NB4 (cell line): ENCODE results near the gene PLEKHG2.
A peak's percentile ranks its signal among the peaks of the same experiment; 100 is the strongest.

Source experiments
- DNase-seq: peaks from one replicate; pipeline ENCODE4 v3.0.0; 2010; ENCODE audit warnings: low read depth
- H3K4me3 ChIP-seq: one replicate; pipeline ENCODE4 v1.5.1; 2011; ENCODE audit warnings: mild to moderate bottlenecking, low read depth, low read length, moderate library complexity
- CTCF ChIP-seq: IDR thresholded peaks from one replicate; pipeline ENCODE4 v1.5.1; 2012; ENCODE audit warnings: low read depth, low read length
- MAX ChIP-seq: IDR thresholded peaks from 2 replicates; pipeline ENCODE4 v1.6.1; 2011; ENCODE audit warnings: low read depth, low read length
- MYC ChIP-seq: IDR thresholded peaks from 2 replicates; pipeline ENCODE4 v1.6.1; 2011; ENCODE audit warnings: low read depth, low read length
- POLR2A ChIP-seq: IDR thresholded peaks from 2 replicates; pipeline ENCODE4 v1.6.1; 2011; ENCODE audit warnings: mild to moderate bottlenecking; ENCODE audit not compliant: insufficient read length; ENCODE audit errors: extremely low read depth

PLEKHG2 gene

GRCh38 chr19:39474139-39474620, 61.7 kb downstream of the PLEKHG2 start:
- TF ChIP-seq CTCF (peak; percentile 67), MAX (no peak)
- H3K4me3 ChIP-seq: no peak overlapping the region
- DNase-seq: peak; percentile 50

- TF ChIP-seq MYC (no peak), POLR2A (no peak), CTCF (no peak), MAX (no peak)
- no peak overlapping the region for H3K4me3 ChIP-seq
- no peak for DNase-seq
Measured at GRCh38 chr19:39475748-39476147, 63.3 kb downstream of the PLEKHG2 start.
